Colonic mucosa (tissue), 4 donors: ENCODE data around the gene PGAP3. TPM values are rescaled to one million over a fixed set of nuclear protein-coding genes. Genes with fewer than 3 reads are reported as not detected.

Source experiments
- DNase-seq: peaks from one replicate; pipeline ENCODE4 v3.0.0-alpha.2; 2020
- H3K27ac ChIP-seq: fragments of 200-600 bp; one replicate; pipeline ENCODE4 v1.8.0; 2021
- H3K27me3 ChIP-seq: fragments of 200-600 bp; one replicate; pipeline ENCODE4 v1.8.0; 2021
- H3K36me3 ChIP-seq: fragments of 200-600 bp; one replicate; pipeline ENCODE4 v1.8.0; 2021
- H3K4me1 ChIP-seq: fragments of 200-600 bp; one replicate; pipeline ENCODE4 v1.8.0; 2021; ENCODE audit warnings: mild to moderate bottlenecking
- H3K4me3 ChIP-seq: fragments of 200-600 bp; one replicate; pipeline ENCODE4 v1.8.0; 2021
- H3K9ac ChIP-seq, 2 donors: one replicate each; pipeline ENCODE4 v1.7.0; 2013; ENCODE audit warnings: control low read depth in 2 of 2, low read depth in 2 of 2, low read length in 2 of 2
- H3K9me3 ChIP-seq: fragments of 200-600 bp; one replicate; pipeline ENCODE4 v1.8.0; 2021
- CTCF ChIP-seq: fragments of 200-600 bp; IDR thresholded peaks from one replicate; pipeline ENCODE4 v1.8.0; 2022; ENCODE audit warnings: antibody characterized with exemption, mild to moderate bottlenecking
- intact Hi-C: fragments of 100-400 bp; cut with DNase I; formaldehyde crosslinking; loops from one replicate; pipeline ENCODE4 v1.14.1; 2022
- total RNA-seq, 2 donors: library from RNA; stranded (reverse); fragmentation: NEBNext Ultra II Directional in 1 of 2; extraction: Animal tissue kit (Norgen Biotek cat#: 25700) in 1 of 2; gene quantifications; one replicate each; pipeline ENCODE4 v1.2.1, GENCODE V29; 2021
- donor health status: healthy.
- donor health status: DM: no; HTN: no; CAD: no.
- donor health status: DM: no; HTN: no; CAD: no.

PGAP3 gene
- total RNA-seq, 2 donors from 2014 or later = 37.3 to 42.0 TPM

DNA sequence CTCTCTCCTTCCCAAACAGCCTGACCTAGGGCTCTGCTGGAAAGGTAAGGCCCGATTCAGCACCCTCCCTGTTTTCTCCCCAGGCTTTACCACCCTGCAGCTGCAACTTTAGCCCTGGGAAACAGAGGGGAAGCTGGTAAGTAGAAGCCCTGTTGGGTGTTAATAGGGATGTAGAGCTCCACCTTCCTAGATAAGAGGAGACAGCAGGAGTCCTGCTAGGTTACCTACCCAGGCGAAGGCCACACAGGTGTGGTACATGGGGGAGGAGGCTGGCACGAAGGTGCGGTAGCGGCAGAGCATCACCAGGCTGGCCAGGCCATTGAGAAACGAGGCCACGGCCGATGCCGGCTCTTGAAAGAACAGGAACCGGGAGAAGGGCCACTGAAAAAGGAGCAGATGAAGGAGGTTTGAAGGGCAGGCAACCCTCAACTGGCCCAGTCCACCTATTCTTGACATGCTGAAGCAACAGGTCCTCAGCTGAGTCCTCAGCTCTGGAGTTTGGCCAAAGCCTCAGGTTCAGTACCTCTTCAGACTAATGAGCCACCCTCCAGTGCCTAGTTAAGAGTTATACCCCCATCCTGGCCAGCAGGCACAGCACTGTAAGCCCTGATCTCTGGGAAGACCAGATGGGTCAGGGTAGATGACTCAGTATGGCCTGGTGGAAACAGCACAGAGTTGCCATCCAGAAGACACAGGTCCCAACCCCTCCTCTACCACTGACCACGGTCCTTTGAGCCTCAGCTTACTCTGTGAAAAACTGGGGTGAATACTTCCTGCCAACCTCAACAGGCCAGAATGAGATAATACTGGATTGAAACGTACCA, 3.3 kb downstream of the PGAP3 start:
- Histone ChIP-seq H3K27me3 (no peaks in the 10 kb centered on the region), H3K4me1 (peaks cover 5% of the 10 kb centered on the region), H3K27ac (no peak overlapping the region), H3K36me3 (no peaks in the 10 kb centered on the region), H3K9me3 (no peaks in the 10 kb centered on the region), H3K9ac (no peak overlapping the region), H3K4me3 (no peak overlapping the region)
- no peak for DNase-seq
- intact Hi-C loops = no loop called here
- no peak for TF ChIP-seq CTCF

DNA sequence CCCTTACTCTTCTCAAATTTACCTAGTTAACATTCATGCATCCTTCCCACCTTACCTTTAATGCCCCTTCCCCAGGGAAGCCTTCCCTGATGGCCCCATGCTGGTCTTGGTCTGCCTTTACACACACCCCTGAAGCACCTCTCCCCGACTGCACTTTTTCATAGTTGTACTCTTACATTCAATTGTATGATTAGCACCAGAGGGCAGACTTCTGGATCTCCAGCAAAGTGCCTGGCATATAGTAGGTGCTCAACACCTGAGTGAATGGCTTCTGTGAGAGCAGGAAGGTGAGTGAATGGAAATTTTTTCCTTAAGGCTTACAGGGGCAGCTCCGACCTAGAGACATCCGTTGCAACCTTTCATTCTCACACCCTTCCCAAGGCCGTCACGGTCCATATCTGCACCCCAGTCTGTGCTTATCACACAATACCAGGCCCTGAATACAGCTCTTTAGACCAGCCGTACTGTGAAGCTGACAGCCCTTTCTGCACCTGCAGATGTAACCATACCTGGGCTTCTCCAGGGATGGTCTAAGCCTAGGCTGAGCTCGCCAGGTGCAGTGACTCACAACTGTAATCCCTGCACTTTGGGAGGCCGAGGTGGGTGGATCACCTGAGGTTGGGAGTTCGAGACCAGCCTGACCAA, 4.4 kb downstream of the PGAP3 start:
- no peak for DNase-seq
- intact Hi-C loops = no loop called here
- Histone ChIP-seq H3K9ac (no peak overlapping the region), H3K4me1 (peaks cover 9% of the 10 kb centered on the region), H3K27ac (no peak overlapping the region), H3K36me3 (no peaks in the 10 kb centered on the region), H3K27me3 (no peaks in the 10 kb centered on the region), H3K9me3 (no peaks in the 10 kb centered on the region), H3K4me3 (no peak overlapping the region)
- TF ChIP-seq CTCF = no peak

DNA sequence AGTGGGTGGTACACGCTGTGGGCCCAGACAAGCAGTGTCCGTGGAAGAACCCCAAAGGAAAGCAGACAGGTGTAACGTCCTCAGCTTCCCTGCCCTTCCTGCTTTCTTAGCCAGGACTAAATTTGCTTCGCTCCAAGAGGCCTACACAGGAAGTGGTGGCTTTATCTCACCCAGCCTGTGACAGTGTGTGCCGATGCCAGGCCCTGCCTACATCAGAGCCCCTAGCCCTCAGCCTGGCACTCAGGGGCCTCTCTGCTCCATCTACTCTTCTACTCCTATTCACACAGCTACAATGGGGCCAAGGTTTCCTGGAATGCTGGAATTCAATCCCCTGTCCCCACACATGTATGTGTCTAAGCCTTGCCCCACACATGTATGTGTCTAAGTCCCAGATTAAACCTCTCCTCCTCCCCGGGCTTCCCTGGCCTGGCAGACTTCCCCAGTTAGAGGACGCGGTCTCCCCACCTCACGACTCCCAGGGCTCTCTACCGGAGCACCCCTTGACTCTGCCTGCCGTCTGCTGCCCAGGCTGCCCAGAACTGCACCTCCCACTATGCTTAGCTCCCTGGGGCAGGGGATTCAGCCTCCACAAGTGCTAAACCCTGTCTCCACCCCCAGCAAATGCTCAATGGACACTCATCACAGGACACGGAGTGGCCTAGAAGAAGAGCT, 8.2 kb downstream of the PGAP3 start:
- peaks cover 20% of the 10 kb centered on the region for H3K4me1 ChIP-seq
- intact Hi-C loops = no loop called here
- no peaks in the 10 kb centered on the region for H3K9me3 ChIP-seq
- no peak for DNase-seq
- H3K9ac ChIP-seq = peak overlapping the region; percentile 45 to 79
- TF ChIP-seq CTCF = no peak
- no peaks in the 10 kb centered on the region for H3K36me3 ChIP-seq
- no peak overlapping the region for H3K4me3 ChIP-seq
- H3K27me3 ChIP-seq = no peaks in the 10 kb centered on the region
- H3K27ac ChIP-seq = peak overlapping the region; percentile 60

- H3K4me3 ChIP-seq = no peak overlapping the region
- no peak for TF ChIP-seq CTCF
- no peaks in the 10 kb centered on the region for H3K9me3 ChIP-seq
- peak; percentile 93 for DNase-seq
- peaks cover 20% of the 10 kb centered on the region for H3K4me1 ChIP-seq
- H3K27me3 ChIP-seq = no peaks in the 10 kb centered on the region
- H3K9ac ChIP-seq = peak overlapping the region in 1 of 2 donors; percentile 79
- H3K36me3 ChIP-seq = no peaks in the 10 kb centered on the region
- H3K27ac ChIP-seq = peak overlapping the region; percentile 60
- intact Hi-C loops = no loop called here
These were observed 9.3 kb downstream of the PGAP3 start for GRCh38 chr17:39678340-39679116.
